Neural progenitor cell (in vitro differentiated cells): ENCODE data around the gene NPHP4. TPM values are rescaled to one million over a fixed set of nuclear protein-coding genes. Genes with fewer than 3 reads are reported as not detected.

ENCODE experiments used
- DNase-seq: peaks from one replicate; pipeline ENCODE4 v3.0.0-alpha.2; 2016; ENCODE audit warnings: low spot score
- H2AFZ ChIP-seq: fragments of 200-600 bp; sonication (generic); replicated peaks from 2 replicates; pipeline ENCODE4 v1.6.1; 2016; ENCODE audit warnings: antibody characterized with exemption
- H3F3A ChIP-seq: fragments of 200-600 bp; sonication (generic); 2 replicates; pipeline ENCODE4 v1.6.1; 2016; ENCODE audit warnings: antibody characterized with exemption, low read depth
- H3K27ac ChIP-seq: fragments of 200-600 bp; sonication (generic); 2 replicates; pipeline ENCODE4 v1.5.1; 2016; ENCODE audit warnings: mild to moderate bottlenecking
- H3K27me3 ChIP-seq: fragments of 200-600 bp; sonication (generic); 2 replicates; pipeline ENCODE4 v1.6.1; 2016; ENCODE audit warnings: mild to moderate bottlenecking, moderate library complexity
- H3K36me3 ChIP-seq: fragments of 200-600 bp; sonication (generic); 2 replicates; pipeline ENCODE4 v1.5.1; 2016
- H3K4me1 ChIP-seq: fragments of 200-600 bp; sonication (generic); 2 replicates; pipeline ENCODE4 v1.6.1; 2016; ENCODE audit warnings: mixed run types
- H3K4me2 ChIP-seq: fragments of 200-600 bp; sonication (generic); 2 replicates; pipeline ENCODE4 v1.6.1; 2016
- H3K4me3 ChIP-seq: fragments of 200-600 bp; sonication (generic); 2 replicates; pipeline ENCODE4 v1.5.1; 2016
- H3K79me2 ChIP-seq: fragments of 200-600 bp; sonication (generic); 2 replicates; pipeline ENCODE4 v1.6.1; 2016; ENCODE audit warnings: low read depth
- H3K9ac ChIP-seq: fragments of 200-600 bp; sonication (generic); 2 replicates; pipeline ENCODE4 v1.6.1; 2016
- H3K9me3 ChIP-seq: fragments of 200-600 bp; sonication (generic); 2 replicates; pipeline ENCODE4 v1.5.1; 2016; ENCODE audit warnings: low read depth
- H4K20me1 ChIP-seq: fragments of 200-600 bp; sonication (generic); 2 replicates; pipeline ENCODE4 v1.6.1; 2016; ENCODE audit warnings: low read depth
- H3K27ac Mint-ChIP-seq: 3 replicates; pipeline ENCODE4 v1.8.0; 2021; ENCODE audit warnings: mixed read lengths
- H3K27me3 Mint-ChIP-seq: 2 replicates; pipeline ENCODE4 v1.8.0; 2022; ENCODE audit warnings: low read depth, mild to moderate bottlenecking, inconsistent platforms, moderate library complexity, mixed read lengths; ENCODE audit not compliant: insufficient read depth
- H3K36me3 Mint-ChIP-seq: 3 replicates; pipeline ENCODE4 v1.8.0; 2021; ENCODE audit warnings: mixed read lengths
- H3K4me1 Mint-ChIP-seq: 3 replicates; pipeline ENCODE4 v1.8.0; 2021; ENCODE audit warnings: mixed read lengths
- H3K4me3 Mint-ChIP-seq: 3 replicates; pipeline ENCODE4 v1.8.0; 2021; ENCODE audit warnings: mild to moderate bottlenecking, moderate library complexity, mixed read lengths
- H3K9me3 Mint-ChIP-seq: 3 replicates; pipeline ENCODE4 v1.8.0; 2020; ENCODE audit warnings: mixed read lengths
- EZH2 ChIP-seq: fragments of 200-600 bp; sonication (generic); IDR thresholded peaks from 2 replicates; pipeline ENCODE4 v1.6.1; 2017; ENCODE audit warnings: antibody characterized with exemption, mild to moderate bottlenecking, moderate library complexity
- EZH2phosphoT487 ChIP-seq: fragments of 200-600 bp; sonication (generic); IDR thresholded peaks from 2 replicates; pipeline ENCODE4 v1.6.1; 2017; ENCODE audit warnings: antibody characterized with exemption
- total RNA-seq: library from RNA; depleted of rRNA; stranded (reverse); fragments of >200 nt; gene quantifications from 2 replicates; pipeline ENCODE4 v1.2.3, GENCODE V29; 2015; ENCODE audit warnings: low replicate concordance
- TF ChIP-seq, protein P1 (sequence below): fragments of 200-600 bp; sonication (generic); IDR thresholded peaks from 2 replicates; pipeline ENCODE4 v1.5.1; 2017; ENCODE audit warnings: antibody characterized with exemption, mild to moderate bottlenecking

The NPHP4 gene
- total RNA-seq, 1 donor from 2014 or later, result 8.9 TPM

DNA sequence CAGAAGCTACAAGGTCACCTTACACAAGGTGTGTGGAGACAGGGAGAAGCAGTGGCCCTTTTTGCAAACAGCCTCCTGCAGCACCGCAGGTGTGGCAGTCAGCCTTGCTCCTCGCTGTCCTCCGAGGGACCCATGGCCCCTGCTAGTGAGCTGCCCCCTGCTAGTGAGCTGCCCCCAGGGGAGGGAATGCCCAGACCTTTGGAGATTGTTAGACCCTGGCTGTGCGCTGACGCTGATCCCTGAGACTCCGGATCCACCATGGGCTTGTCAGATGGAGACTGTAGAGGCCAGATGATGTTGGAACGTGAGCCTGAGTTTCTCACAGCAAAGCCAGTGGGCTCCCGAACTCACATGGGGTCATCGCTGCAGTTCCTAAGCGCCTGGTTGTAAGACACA, 172.2 kb downstream of the NPHP4 start:
- Histone ChIP-seq H3K4me3 (no peak overlapping the region), H3K9ac (no peak overlapping the region), H4K20me1 (no peaks in the 10 kb centered on the region), H3F3A (no peaks in the 10 kb centered on the region), H3K27ac (no peak overlapping the region), H3K36me3 (no peaks in the 10 kb centered on the region), H3K79me2 (no peaks in the 10 kb centered on the region), H2AFZ (no peak overlapping the region), H3K9me3 (no peaks in the 10 kb centered on the region), H3K4me2 (no peak overlapping the region), H3K4me1 (no peaks in the 10 kb centered on the region), H3K27me3 (no peaks in the 10 kb centered on the region)
- H3K9me3 Mint-ChIP-seq, result peaks cover 22% of the 10 kb centered on the region
- no peaks in the 10 kb centered on the region for H3K4me1 Mint-ChIP-seq
- no peak overlapping the region for H3K27ac Mint-ChIP-seq
- TF ChIP-seq, protein P1, sequence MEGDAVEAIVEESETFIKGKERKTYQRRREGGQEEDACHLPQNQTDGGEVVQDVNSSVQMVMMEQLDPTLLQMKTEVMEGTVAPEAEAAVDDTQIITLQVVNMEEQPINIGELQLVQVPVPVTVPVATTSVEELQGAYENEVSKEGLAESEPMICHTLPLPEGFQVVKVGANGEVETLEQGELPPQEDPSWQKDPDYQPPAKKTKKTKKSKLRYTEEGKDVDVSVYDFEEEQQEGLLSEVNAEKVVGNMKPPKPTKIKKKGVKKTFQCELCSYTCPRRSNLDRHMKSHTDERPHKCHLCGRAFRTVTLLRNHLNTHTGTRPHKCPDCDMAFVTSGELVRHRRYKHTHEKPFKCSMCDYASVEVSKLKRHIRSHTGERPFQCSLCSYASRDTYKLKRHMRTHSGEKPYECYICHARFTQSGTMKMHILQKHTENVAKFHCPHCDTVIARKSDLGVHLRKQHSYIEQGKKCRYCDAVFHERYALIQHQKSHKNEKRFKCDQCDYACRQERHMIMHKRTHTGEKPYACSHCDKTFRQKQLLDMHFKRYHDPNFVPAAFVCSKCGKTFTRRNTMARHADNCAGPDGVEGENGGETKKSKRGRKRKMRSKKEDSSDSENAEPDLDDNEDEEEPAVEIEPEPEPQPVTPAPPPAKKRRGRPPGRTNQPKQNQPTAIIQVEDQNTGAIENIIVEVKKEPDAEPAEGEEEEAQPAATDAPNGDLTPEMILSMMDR, result no peak
- TF ChIP-seq EZH2, result no peak
- no peak for TF ChIP-seq EZH2phosphoT487
- no peaks in the 10 kb centered on the region for H3K36me3 Mint-ChIP-seq
- DNase-seq, result no peak
- H3K4me3 Mint-ChIP-seq, result no peak overlapping the region
- peaks cover 14% of the 10 kb centered on the region for H3K27me3 Mint-ChIP-seq

DNA sequence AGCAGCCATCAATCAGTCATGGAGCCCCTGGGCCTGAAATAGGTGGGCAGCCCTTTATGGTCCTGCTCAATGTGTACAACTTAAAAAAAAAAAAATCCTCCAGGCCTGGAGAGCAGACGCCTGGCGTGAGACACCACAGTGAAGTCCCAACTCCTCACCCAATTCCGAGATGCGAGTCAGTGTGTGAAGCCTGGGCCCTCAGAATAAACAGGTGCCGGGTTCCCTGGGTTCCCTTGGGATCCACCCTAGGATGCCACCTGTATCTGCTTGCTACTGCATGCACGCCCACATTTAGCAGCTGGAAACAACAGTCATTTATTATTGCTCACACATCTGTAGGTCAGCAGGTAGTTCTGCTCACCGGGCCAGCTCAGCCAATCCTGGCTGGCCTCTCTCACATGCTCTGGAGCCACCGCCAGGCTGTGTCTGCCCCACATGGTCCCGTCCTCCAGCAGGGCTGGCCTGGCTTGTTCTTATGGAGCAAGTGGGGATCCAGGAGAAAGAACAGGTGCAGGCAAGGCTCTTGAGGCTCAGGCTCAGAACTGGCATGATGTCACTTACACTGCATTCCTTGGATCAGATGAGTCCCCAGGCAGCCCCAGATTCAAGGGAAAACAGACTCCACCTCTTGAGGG, 172.7 kb downstream of the NPHP4 start:
- Histone ChIP-seq H3K27me3 (no peaks in the 10 kb centered on the region), H3K9me3 (no peaks in the 10 kb centered on the region), H3K4me2 (no peak overlapping the region), H3K9ac (no peak overlapping the region), H3K4me1 (no peaks in the 10 kb centered on the region), H3K79me2 (no peaks in the 10 kb centered on the region), H3K36me3 (no peaks in the 10 kb centered on the region), H4K20me1 (no peaks in the 10 kb centered on the region), H3K27ac (no peak overlapping the region), H3F3A (no peaks in the 10 kb centered on the region), H2AFZ (no peak overlapping the region), H3K4me3 (no peak overlapping the region)
- no peak for DNase-seq
- H3K36me3 Mint-ChIP-seq, result no peaks in the 10 kb centered on the region
- H3K4me1 Mint-ChIP-seq, result no peaks in the 10 kb centered on the region
- H3K27ac Mint-ChIP-seq, result no peak overlapping the region
- H3K27me3 Mint-ChIP-seq, result peaks cover 14% of the 10 kb centered on the region
- TF ChIP-seq EZH2phosphoT487 (no peak), EZH2 (no peak)
- TF ChIP-seq, protein P1, result no peak
- peaks cover 22% of the 10 kb centered on the region for H3K9me3 Mint-ChIP-seq
- no peak overlapping the region for H3K4me3 Mint-ChIP-seq

DNA sequence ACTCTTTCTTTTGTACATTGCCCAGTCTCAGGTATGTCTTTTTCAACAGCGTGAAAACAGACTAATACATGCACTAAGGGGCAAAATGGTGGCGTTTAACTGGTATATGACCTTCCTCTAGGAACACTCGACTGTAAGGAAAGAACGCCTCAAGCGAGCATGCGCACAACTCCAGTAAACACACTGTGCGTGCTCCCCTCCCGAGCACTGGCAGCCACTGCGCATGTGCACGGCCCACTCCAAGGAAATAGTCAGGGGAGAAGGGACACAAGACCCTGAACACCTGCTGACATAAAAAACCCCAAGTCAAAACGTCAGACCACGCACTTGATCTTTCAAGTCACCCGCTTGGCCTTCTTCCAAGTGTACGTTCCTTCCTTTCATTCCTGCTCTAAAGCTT, 173.5 kb downstream of the NPHP4 start:
- Histone ChIP-seq H3K36me3 (no peaks in the 10 kb centered on the region), H3K4me2 (no peak overlapping the region), H3K4me3 (no peak overlapping the region), H3K4me1 (no peaks in the 10 kb centered on the region), H3K9ac (no peak overlapping the region), H4K20me1 (no peaks in the 10 kb centered on the region), H3F3A (no peaks in the 10 kb centered on the region), H2AFZ (no peak overlapping the region), H3K27ac (no peak overlapping the region), H3K9me3 (no peaks in the 10 kb centered on the region), H3K27me3 (no peaks in the 10 kb centered on the region), H3K79me2 (no peaks in the 10 kb centered on the region)
- no peaks in the 10 kb centered on the region for H3K4me1 Mint-ChIP-seq
- H3K27ac Mint-ChIP-seq, result no peak overlapping the region
- H3K36me3 Mint-ChIP-seq, result no peaks in the 10 kb centered on the region
- H3K9me3 Mint-ChIP-seq, result peaks cover 19% of the 10 kb centered on the region
- peaks cover 12% of the 10 kb centered on the region for H3K27me3 Mint-ChIP-seq
- no peak overlapping the region for H3K4me3 Mint-ChIP-seq
- TF ChIP-seq EZH2phosphoT487, result no peak
- TF ChIP-seq EZH2, result no peak
- TF ChIP-seq, protein P1, result no peak
- no peak for DNase-seq
